ENCODE results near the gene CPA5.

CPA5 gene

GRCh38 chr7:130379019-130379418 is 34.4 kb downstream of the CPA5 start:
- TF ChIP-seq, protein P1, sequence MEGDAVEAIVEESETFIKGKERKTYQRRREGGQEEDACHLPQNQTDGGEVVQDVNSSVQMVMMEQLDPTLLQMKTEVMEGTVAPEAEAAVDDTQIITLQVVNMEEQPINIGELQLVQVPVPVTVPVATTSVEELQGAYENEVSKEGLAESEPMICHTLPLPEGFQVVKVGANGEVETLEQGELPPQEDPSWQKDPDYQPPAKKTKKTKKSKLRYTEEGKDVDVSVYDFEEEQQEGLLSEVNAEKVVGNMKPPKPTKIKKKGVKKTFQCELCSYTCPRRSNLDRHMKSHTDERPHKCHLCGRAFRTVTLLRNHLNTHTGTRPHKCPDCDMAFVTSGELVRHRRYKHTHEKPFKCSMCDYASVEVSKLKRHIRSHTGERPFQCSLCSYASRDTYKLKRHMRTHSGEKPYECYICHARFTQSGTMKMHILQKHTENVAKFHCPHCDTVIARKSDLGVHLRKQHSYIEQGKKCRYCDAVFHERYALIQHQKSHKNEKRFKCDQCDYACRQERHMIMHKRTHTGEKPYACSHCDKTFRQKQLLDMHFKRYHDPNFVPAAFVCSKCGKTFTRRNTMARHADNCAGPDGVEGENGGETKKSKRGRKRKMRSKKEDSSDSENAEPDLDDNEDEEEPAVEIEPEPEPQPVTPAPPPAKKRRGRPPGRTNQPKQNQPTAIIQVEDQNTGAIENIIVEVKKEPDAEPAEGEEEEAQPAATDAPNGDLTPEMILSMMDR (IDR thresholded peaks at IDR 0.05), result no peak
- H3K4me3 ChIP-seq, result no peak overlapping the region
- DNase-seq (ENCODE audit: low spot score), result peak; percentile 31
- no peak overlapping the region for H3K27ac ChIP-seq

DNA sequence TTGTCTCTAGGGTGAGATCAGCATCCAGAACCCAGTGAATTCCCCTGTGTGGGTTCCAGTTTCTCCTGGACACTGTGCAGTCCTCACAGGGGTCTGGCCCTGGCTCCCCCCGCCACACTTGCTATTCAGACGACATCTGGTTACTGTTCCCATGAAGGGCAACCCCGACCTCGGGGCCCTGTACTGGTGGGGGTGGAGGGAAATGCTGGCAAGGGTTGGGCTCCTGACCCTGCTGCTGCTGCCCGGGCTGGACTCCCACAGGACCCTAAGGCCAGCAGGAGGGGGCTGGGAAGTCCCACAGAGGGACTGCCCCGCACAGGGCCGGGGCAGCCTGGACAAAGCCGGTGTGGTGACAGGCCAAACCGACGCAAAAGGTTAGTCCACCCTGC is 34.9 kb downstream of the CPA5 start:
- Histone ChIP-seq H3K4me3 (no peak overlapping the region), H3K27ac (peak overlapping the region in 1 of 2 donors; percentile 51)
- no peak for DNase-seq (ENCODE audit: low spot score)
- TF ChIP-seq, protein P1 (IDR thresholded peaks at IDR 0.05), result no peak

GRCh38 chr7:130379921-130380860 is 35.6 kb downstream of the CPA5 start, which contains the start of gene CPA1:
TSS of gene CPA1 (plus strand) at chr7:130380494. CDS start at chr7:130380521, 27 bp downstream.
- Histone ChIP-seq H3K4me3 (no peak within 1 kb of the TSS), H3K27ac (peak within 1 kb of the TSS in 1 of 2 donors; percentile 51)
- TF ChIP-seq, protein P1 (IDR thresholded peaks at IDR 0.05), result no peak
- DNase-seq (ENCODE audit: low spot score), result peak; percentile 72

GRCh38 chr7:130380861-130381455 is 36.3 kb downstream of the CPA5 start:
- Histone ChIP-seq H3K27ac (no peak overlapping the region), H3K4me3 (no peak overlapping the region)
- DNase-seq (ENCODE audit: low spot score), result peak; percentile 63
- TF ChIP-seq, protein P1 (IDR thresholded peaks at IDR 0.05), result no peak

DNA sequence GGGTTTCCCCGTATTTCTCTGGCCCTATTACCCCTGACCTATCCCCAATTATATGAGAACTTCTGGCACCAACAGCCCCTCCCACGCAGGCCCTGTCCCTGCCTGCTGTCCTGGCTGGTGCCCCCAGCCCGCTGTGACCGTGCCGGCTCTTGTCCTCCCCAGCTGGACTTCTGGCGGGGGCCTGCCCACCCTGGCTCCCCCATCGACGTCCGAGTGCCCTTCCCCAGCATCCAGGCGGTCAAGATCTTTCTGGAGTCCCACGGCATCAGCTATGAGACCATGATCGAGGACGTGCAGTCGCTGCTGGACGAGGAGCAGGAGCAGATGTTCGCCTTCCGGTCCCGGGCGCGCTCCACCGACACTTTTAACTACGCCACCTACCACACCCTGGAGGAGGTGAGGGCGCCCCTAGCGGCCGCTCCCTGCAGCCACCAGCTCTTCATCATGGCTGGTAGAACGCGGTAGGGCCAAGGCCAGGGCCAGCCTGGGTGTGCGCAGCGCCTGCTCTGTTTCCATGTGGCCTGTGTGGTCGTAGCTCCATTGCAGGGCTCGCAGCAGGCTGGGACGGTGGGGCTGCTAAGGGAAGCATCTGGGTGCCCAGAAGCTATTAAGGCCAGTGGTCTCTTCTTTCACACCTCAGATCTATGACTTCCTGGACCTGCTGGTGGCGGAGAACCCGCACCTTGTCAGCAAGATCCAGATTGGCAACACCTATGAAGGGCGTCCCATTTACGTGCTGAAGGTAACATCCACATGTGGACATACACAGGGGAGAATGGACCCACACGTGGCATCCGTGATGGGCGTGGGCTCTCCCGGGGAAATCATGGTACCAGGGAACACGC is 37.1 kb downstream of the CPA5 start:
- TF ChIP-seq, protein P1 (IDR thresholded peaks at IDR 0.05), result no peak
- DNase-seq (ENCODE audit: low spot score), result peak; percentile 69
- no peak overlapping the region for H3K27ac ChIP-seq
- no peak overlapping the region for H3K4me3 ChIP-seq

DNA sequence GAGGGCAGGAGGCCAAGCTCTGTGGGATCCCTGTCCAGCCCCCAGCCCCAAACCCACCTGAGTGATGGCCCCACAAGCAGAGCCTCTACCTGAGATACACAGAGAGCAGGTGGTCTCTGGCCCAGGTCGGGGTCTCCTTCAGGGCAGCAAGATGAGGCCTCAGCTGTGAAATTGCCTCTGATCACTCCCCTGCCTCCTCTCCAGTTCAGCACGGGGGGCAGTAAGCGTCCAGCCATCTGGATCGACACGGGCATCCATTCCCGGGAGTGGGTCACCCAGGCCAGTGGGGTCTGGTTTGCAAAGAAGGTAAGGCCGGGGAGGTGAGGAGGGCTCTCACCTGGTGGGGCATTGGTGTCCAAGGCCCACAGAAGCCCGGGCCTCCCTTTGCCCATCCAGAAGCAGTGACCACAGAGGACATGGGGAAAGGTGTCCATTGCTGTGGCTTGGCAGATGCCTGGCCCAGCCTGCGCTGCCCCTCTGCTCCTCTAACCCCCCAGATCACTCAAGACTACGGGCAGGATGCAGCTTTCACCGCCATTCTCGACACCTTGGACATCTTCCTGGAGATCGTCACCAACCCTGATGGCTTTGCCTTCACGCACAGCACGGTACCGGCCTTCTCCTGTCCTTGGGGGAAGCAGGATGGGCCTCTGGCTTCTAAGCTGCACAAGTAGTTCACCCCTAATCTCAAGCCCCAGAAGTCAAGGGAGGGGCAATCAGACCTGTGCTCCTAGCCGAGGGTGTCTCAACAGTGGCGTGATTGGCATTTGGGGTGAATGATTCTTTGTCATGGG is 38.8 kb downstream of the CPA5 start:
- H3K27ac ChIP-seq, result no peak overlapping the region
- peak; percentile 58 for DNase-seq (ENCODE audit: low spot score)
- TF ChIP-seq, protein P1 (IDR thresholded peaks at IDR 0.05), result no peak
- H3K4me3 ChIP-seq, result no peak overlapping the region

Data from coronary artery (tissue), 2 donors.